ENCODE data around the gene C9orf50.

Gene C9orf50

GRCh38 chr9:129623331-129623730, 2.4 kb upstream of the C9orf50 start:
- TF ChIP-seq CTCF (IDR thresholded peaks at IDR 0.05; ENCODE audit: low read depth, low read length) = no peak
- no peak overlapping the region for H3K4me3 ChIP-seq (ENCODE audit: low read depth, low read length)
- H3K9me3 ChIP-seq (ENCODE audit: severe bottlenecking) = no peaks in the 10 kb centered on the region
- H3K36me3 ChIP-seq = peaks cover 21% of the 10 kb centered on the region
- H3K27me3 ChIP-seq (ENCODE audit: insufficient read depth, low read depth, severe bottlenecking) = peaks cover 3% of the 10 kb centered on the region
- DNase-seq = no peak
- no peak overlapping the region for H3K27ac ChIP-seq

- DNase-seq = peak; percentile 70
- H3K27me3 ChIP-seq (ENCODE audit: insufficient read depth, low read depth, severe bottlenecking) = peaks cover 3% of the 10 kb centered on the region
- no peaks in the 10 kb centered on the region for H3K9me3 ChIP-seq (ENCODE audit: severe bottlenecking)
- H3K4me3 ChIP-seq (ENCODE audit: low read depth, low read length) = peak overlapping the region; percentile 42
- peak; percentile 56 for TF ChIP-seq CTCF (IDR thresholded peaks at IDR 0.05; ENCODE audit: low read depth, low read length)
- H3K36me3 ChIP-seq = no peaks in the 10 kb centered on the region
- H3K27ac ChIP-seq = no peak overlapping the region
Observed at GRCh38 chr9:129619787-129620668, 873 bp downstream of the C9orf50 start.

GRCh38 chr9:129617167-129617566, 3.7 kb downstream of the C9orf50 start:
- peaks cover 3% of the 10 kb centered on the region for H3K27me3 ChIP-seq (ENCODE audit: insufficient read depth, low read depth, severe bottlenecking)
- H3K27ac ChIP-seq = no peak overlapping the region
- TF ChIP-seq CTCF (IDR thresholded peaks at IDR 0.05; ENCODE audit: low read depth, low read length) = peak; percentile 97

GRCh38 chr9:129615407-129616285, 5.3 kb downstream of the C9orf50 start:
- no peak overlapping the region for H3K27ac ChIP-seq
- H3K27me3 ChIP-seq (ENCODE audit: insufficient read depth, low read depth, severe bottlenecking) = no peaks in the 10 kb centered on the region
- no peaks in the 10 kb centered on the region for H3K36me3 ChIP-seq
- H3K4me3 ChIP-seq (ENCODE audit: low read depth, low read length) = no peak overlapping the region
- H3K9me3 ChIP-seq (ENCODE audit: severe bottlenecking) = no peaks in the 10 kb centered on the region
- no peak for DNase-seq
- TF ChIP-seq CTCF (IDR thresholded peaks at IDR 0.05; ENCODE audit: low read depth, low read length) = no peak

More at GRCh38 chr9:129617167-129617566, 3.7 kb downstream of the C9orf50 start:
- H3K9me3 ChIP-seq (ENCODE audit: severe bottlenecking) = no peaks in the 10 kb centered on the region
- no peaks in the 10 kb centered on the region for H3K36me3 ChIP-seq
- peak; percentile 75 for DNase-seq
- H3K4me3 ChIP-seq (ENCODE audit: low read depth, low read length) = no peak overlapping the region

GRCh38 chr9:129614932-129615331, 6.0 kb downstream of the C9orf50 start:
- H3K9me3 ChIP-seq (ENCODE audit: severe bottlenecking) = no peaks in the 10 kb centered on the region
- no peaks in the 10 kb centered on the region for H3K27me3 ChIP-seq (ENCODE audit: insufficient read depth, low read depth, severe bottlenecking)
- DNase-seq = no peak
- TF ChIP-seq CTCF (IDR thresholded peaks at IDR 0.05; ENCODE audit: low read depth, low read length) = no peak
- H3K27ac ChIP-seq = no peak overlapping the region
- no peaks in the 10 kb centered on the region for H3K36me3 ChIP-seq
- no peak overlapping the region for H3K4me3 ChIP-seq (ENCODE audit: low read depth, low read length)

All from WERI-Rb-1 (cell line).